Uterus (tissue), 4 donors: ENCODE results near the gene RAB6B. TPM values are rescaled to one million over a fixed set of nuclear protein-coding genes. Genes with fewer than 3 reads are reported as not detected.

Experiments
- DNase-seq, 2 donors: peaks; one replicate each; pipeline ENCODE4 v3.0.0-alpha.2; 2019 to 2020
- H3K27ac ChIP-seq, 2 donors: fragments of 200-600 bp; sonication (generic); 1 replicate in 1 of 2; 2 replicates in 1 of 2; pipeline ENCODE4 v1.5.1; 2016 to 2018
- H3K27me3 ChIP-seq, 2 donors: fragments of 200-600 bp; sonication (generic); one replicate each; pipeline ENCODE4 v1.5.1; 2018 to 2019; ENCODE audit warnings: control low read depth in 1 of 2
- H3K36me3 ChIP-seq, 2 donors: fragments of 200-600 bp; sonication (generic); one replicate each; pipeline ENCODE4 v1.5.1; 2019; ENCODE audit warnings: control low read depth in 1 of 2
- H3K4me1 ChIP-seq, 2 donors: fragments of 200-600 bp; sonication (generic); one replicate each; pipeline ENCODE4 v1.5.1; 2018 to 2019; ENCODE audit warnings: control low read depth in 1 of 2
- H3K4me3 ChIP-seq, 2 donors: fragments of 200-600 bp; sonication (generic); 1 replicate in 1 of 2; 2 replicates in 1 of 2; pipeline ENCODE4 v1.5.1; 2018 to 2019; ENCODE audit warnings: mild to moderate bottlenecking in 1 of 2
- H3K9me3 ChIP-seq, 2 donors: fragments of 200-600 bp; sonication (generic); one replicate each; pipeline ENCODE4 v1.5.1; 2019; ENCODE audit warnings: control low read depth in 1 of 2
- POLR2A ChIP-seq, 2 donors: fragments of 450-650 bp; IDR thresholded peaks; one replicate each; pipeline ENCODE4 v1.6.1; 2016; ENCODE audit warnings: antibody characterized with exemption in 2 of 2, mild to moderate bottlenecking in 1 of 2, moderate library complexity in 1 of 2
- intact Hi-C: fragments of 100-400 bp; cut with DNase I; formaldehyde crosslinking; loops from one replicate; pipeline ENCODE4 v1.15.1; 2023; ENCODE audit warnings: low total_unique reads
- total RNA-seq, 4 donors: library from RNA; depleted of rRNA in 3 of 4; stranded (reverse); fragments of >200 nt in 3 of 4; gene quantifications; one replicate each; pipeline versions ENCODE4 v1.1.0 to v1.2.4, GENCODE V29; 2014 to 2023
- TF ChIP-seq, protein P1 (sequence below), 4 experiments: fragments of 200-600 bp in 2 of 4; fragments of 450-650 bp in 2 of 4; sonication (generic) in 2 of 4; IDR thresholded peaks; one replicate each; pipeline ENCODE4 v1.5.1; 2016 to 2019; ENCODE audit warnings: antibody characterized with exemption in 4 of 4, mild to moderate bottlenecking in 2 of 4, moderate library complexity in 1 of 4
- donor health status: DM: yes; HTN: yes; CAD: no.

Gene RAB6B
- total RNA-seq, 4 donors from 2014 or later: 0.29 to 12.0 (median 3.8) TPM

- Histone ChIP-seq H3K4me3 (no peak overlapping the region), H3K27me3 (no peaks in the 10 kb centered on the region), H3K9me3 (no peaks in the 10 kb centered on the region), H3K4me1 (no peaks in the 10 kb centered on the region), H3K27ac (no peak overlapping the region), H3K36me3 (no peaks in the 10 kb centered on the region)
- no peak for TF ChIP-seq POLR2A (IDR thresholded peaks at IDR 0.05)
- TF ChIP-seq, protein P1, sequence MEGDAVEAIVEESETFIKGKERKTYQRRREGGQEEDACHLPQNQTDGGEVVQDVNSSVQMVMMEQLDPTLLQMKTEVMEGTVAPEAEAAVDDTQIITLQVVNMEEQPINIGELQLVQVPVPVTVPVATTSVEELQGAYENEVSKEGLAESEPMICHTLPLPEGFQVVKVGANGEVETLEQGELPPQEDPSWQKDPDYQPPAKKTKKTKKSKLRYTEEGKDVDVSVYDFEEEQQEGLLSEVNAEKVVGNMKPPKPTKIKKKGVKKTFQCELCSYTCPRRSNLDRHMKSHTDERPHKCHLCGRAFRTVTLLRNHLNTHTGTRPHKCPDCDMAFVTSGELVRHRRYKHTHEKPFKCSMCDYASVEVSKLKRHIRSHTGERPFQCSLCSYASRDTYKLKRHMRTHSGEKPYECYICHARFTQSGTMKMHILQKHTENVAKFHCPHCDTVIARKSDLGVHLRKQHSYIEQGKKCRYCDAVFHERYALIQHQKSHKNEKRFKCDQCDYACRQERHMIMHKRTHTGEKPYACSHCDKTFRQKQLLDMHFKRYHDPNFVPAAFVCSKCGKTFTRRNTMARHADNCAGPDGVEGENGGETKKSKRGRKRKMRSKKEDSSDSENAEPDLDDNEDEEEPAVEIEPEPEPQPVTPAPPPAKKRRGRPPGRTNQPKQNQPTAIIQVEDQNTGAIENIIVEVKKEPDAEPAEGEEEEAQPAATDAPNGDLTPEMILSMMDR (IDR thresholded peaks at IDR 0.05): no peak
- intact Hi-C loops: no loop called here
- no peak for DNase-seq
Observed at GRCh38 chr3:133820889-133821675, 74.6 kb downstream of the RAB6B start.

DNA sequence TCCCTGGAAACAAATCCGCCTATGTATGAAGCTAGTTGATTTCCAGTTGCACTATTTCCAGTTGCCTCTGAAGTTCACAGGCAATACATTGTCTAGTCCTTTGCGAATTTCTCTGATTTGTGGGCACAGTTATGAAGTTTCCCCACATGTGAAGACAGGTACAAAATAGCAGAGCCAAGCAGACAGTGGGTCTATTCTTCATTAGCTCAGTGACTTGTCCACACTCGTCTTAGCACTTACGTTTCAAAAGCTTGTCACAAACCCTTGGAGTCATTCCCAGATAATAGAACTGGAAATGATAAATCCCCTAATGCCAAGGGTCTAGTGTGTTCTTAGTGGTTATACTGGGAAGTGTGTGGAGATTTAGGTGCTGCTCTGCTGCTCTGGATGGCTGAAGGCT lies 75.6 kb downstream of the RAB6B start:
- TF ChIP-seq, protein P1 (IDR thresholded peaks at IDR 0.05): no peak
- H3K27ac ChIP-seq: no peak overlapping the region
- H3K9me3 ChIP-seq: no peaks in the 10 kb centered on the region
- H3K4me1 ChIP-seq: no peaks in the 10 kb centered on the region
- no peaks in the 10 kb centered on the region for H3K27me3 ChIP-seq
- DNase-seq: no peak
- intact Hi-C loops: no loop called here
- H3K36me3 ChIP-seq: no peaks in the 10 kb centered on the region
- H3K4me3 ChIP-seq: no peak overlapping the region

DNA sequence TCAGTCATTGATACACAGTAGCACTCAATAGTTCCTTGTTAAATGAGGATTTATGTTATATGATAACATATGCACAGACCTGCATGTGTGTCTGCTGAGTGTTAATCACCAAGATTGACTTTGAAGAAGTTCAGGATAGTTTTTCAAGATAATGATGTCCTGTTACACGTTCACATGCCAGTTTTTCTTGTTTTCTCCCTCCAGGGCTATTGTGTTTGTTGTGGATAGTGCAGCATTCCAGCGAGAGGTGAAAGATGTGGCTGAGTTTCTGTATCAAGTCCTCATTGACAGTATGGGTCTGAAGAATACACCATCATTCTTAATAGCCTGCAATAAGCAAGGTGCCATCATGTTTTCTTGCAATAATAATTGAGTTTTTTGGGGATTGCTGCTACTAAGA lies 80.3 kb downstream of the RAB6B start:
- no peaks in the 10 kb centered on the region for H3K4me1 ChIP-seq
- no peak overlapping the region for H3K4me3 ChIP-seq
- intact Hi-C loops: no loop called here
- no peaks in the 10 kb centered on the region for H3K36me3 ChIP-seq
- H3K27me3 ChIP-seq: no peaks in the 10 kb centered on the region
- no peaks in the 10 kb centered on the region for H3K9me3 ChIP-seq
- no peak for DNase-seq
- H3K27ac ChIP-seq: no peak overlapping the region
- TF ChIP-seq POLR2A (IDR thresholded peaks at IDR 0.05): no peak
- TF ChIP-seq, protein P1 (IDR thresholded peaks at IDR 0.05): no peak

DNA sequence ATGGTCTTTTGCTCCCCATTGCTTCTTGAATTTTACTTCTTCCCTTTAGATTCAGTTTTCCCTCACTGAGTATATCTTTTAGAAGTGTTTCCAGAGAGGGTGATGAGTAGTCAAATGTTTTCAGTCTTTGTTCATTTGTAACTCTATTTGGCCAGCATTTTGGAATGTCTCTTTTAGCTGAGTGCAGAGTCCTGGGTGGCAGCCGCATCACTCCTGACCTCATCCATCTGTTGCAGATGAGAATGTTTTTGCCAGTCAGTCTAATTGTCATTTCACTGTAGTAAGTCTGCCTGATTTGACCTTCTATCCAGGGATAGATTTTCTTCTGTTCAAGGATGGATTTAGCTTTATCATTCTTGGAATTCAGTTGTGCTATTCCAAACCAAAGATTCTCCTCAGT lies 82.8 kb downstream of the RAB6B start:
- H3K36me3 ChIP-seq: no peaks in the 10 kb centered on the region

More for the DNA sequence above, 82.8 kb downstream of the RAB6B start:
- no peak overlapping the region for H3K4me3 ChIP-seq
- intact Hi-C loops: no loop called here
- TF ChIP-seq POLR2A (IDR thresholded peaks at IDR 0.05): no peak
- TF ChIP-seq, protein P1 (IDR thresholded peaks at IDR 0.05): no peak
- H3K9me3 ChIP-seq: no peaks in the 10 kb centered on the region
- no peaks in the 10 kb centered on the region for H3K4me1 ChIP-seq
- H3K27me3 ChIP-seq: no peaks in the 10 kb centered on the region
- DNase-seq: no peak
- no peak overlapping the region for H3K27ac ChIP-seq
